HUES64 (cell line): ENCODE measurements around the gene PDGFD.

Source experiments
- H3K27ac ChIP-seq: 2 replicates; pipeline ENCODE4 v1.7.0; 2013; ENCODE audit warnings: low read depth, low read length, inconsistent platforms
- H3K27me3 ChIP-seq: 2 replicates; pipeline ENCODE4 v1.6.1; 2013; ENCODE audit warnings: mild to moderate bottlenecking, low read length; ENCODE audit not compliant: insufficient read depth
- H3K36me3 ChIP-seq: 2 replicates; pipeline ENCODE4 v1.6.1; 2013; ENCODE audit warnings: mild to moderate bottlenecking, low read length; ENCODE audit not compliant: insufficient read depth
- H3K4me1 ChIP-seq: 2 replicates; pipeline ENCODE4 v1.6.1; 2013; ENCODE audit warnings: mild to moderate bottlenecking, low read length, moderate library complexity; ENCODE audit not compliant: insufficient read depth
- H3K4me3 ChIP-seq: 2 replicates; pipeline ENCODE4 v1.5.1; 2013; ENCODE audit warnings: mild to moderate bottlenecking, low read length, moderate library complexity
- H3K9ac ChIP-seq: 2 replicates; pipeline ENCODE4 v1.6.1; 2013; ENCODE audit warnings: mild to moderate bottlenecking, low read depth, low read length
- H3K9me3 ChIP-seq: 2 replicates; pipeline ENCODE4 v1.6.1; 2013; ENCODE audit warnings: low read depth, low read length; ENCODE audit not compliant: insufficient read depth
- WGBS: fragments of 150-250, 120-280 bp; methylation state at CpG from one replicate; pipeline ENCODE4 v1.1.7; 2013; ENCODE audit warnings: missing lambda C conversion rate; 5-methylcytosine and 5-hydroxymethylcytosine counted together

PDGFD gene

GRCh38 chr11:103978616-103979595, 185.0 kb downstream of the PDGFD start:
- Histone ChIP-seq H3K36me3 (no peaks in the 10 kb centered on the region), H3K27me3 (no peaks in the 10 kb centered on the region), H3K4me3 (no peak overlapping the region), H3K27ac (no peak overlapping the region), H3K9ac (no peak overlapping the region), H3K4me1 (no peaks in the 10 kb centered on the region), H3K9me3 (no peaks in the 10 kb centered on the region)
- 81% methylated on average over 5 of the region's 5 CpGs for WGBS

- H3K9me3 ChIP-seq = no peaks in the 10 kb centered on the region
- H3K4me3 ChIP-seq = no peak overlapping the region
- no peak overlapping the region for H3K27ac ChIP-seq
- H3K36me3 ChIP-seq = no peaks in the 10 kb centered on the region
- 84% methylated on average over 4 of the region's 4 CpGs for WGBS
- H3K9ac ChIP-seq = no peak overlapping the region
- H3K4me1 ChIP-seq = no peaks in the 10 kb centered on the region
- no peaks in the 10 kb centered on the region for H3K27me3 ChIP-seq
Observed at GRCh38 chr11:103972013-103972412, 191.9 kb downstream of the PDGFD start.

- Histone ChIP-seq H3K36me3 (no peaks in the 10 kb centered on the region), H3K4me1 (no peaks in the 10 kb centered on the region), H3K27me3 (no peaks in the 10 kb centered on the region), H3K9me3 (no peaks in the 10 kb centered on the region), H3K9ac (no peak overlapping the region), H3K27ac (no peak overlapping the region), H3K4me3 (no peak overlapping the region)
- 93% methylated on average over 1 of the region's 1 CpG for WGBS
Observed at GRCh38 chr11:103970701-103971249, 193.2 kb downstream of the PDGFD start.

GRCh38 chr11:103968685-103969084, 195.3 kb downstream of the PDGFD start:
- Histone ChIP-seq H3K9me3 (no peaks in the 10 kb centered on the region), H3K27ac (no peak overlapping the region), H3K36me3 (no peaks in the 10 kb centered on the region), H3K9ac (no peak overlapping the region), H3K4me3 (no peak overlapping the region), H3K4me1 (no peaks in the 10 kb centered on the region), H3K27me3 (no peaks in the 10 kb centered on the region)
- 95% methylated on average over 3 of the region's 3 CpGs for WGBS

DNA sequence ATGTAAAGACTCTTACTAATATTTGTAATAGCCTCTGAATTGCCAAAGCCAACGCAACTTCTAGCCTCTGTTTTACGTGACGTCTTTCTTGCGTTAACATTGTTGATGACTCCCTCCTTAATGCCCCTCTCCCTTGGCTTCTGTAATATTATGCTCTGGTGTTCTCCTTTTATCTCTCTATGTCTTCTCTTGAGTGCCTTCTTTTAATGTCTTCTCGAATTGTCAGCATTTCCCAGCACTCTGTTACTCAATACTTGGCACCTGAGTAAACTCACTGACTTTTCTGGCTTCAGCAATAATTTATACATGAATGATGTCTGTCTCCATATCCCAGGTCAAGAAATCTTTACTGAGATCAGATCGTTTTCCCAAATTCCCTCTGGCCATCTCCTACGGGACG, 196.0 kb downstream of the PDGFD start:
- Histone ChIP-seq H3K27ac (no peak overlapping the region), H3K27me3 (no peaks in the 10 kb centered on the region), H3K4me3 (no peak overlapping the region), H3K9me3 (no peaks in the 10 kb centered on the region), H3K9ac (no peak overlapping the region), H3K36me3 (no peaks in the 10 kb centered on the region), H3K4me1 (no peaks in the 10 kb centered on the region)
- whole genome bisulfite sequencing = 96% methylated on average over 8 of the region's 8 CpGs

DNA sequence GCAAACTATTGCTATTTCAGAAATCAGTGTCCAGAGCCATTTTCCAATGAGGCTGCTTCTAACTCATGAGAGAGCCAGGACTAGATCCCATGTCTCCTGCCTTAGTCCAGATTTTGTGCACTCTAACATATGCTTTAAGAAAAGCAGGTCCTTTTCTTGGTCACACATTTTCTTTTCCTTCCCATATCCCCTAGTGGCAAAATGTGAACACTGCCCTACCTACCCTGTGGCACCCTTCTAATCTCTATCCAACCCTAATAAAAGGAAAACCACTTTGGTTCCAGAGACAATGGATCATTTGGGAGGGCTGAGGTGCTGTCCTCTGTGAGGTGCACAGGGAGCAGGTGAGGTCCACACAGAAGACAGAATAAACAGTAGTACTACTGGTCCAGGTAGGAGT, 199.6 kb downstream of the PDGFD start:
- H3K4me1 ChIP-seq = no peaks in the 10 kb centered on the region; the same call in 1 of the 2 replicates
- H3K27ac ChIP-seq = no peak overlapping the region
- no peaks in the 10 kb centered on the region for H3K27me3 ChIP-seq
- H3K36me3 ChIP-seq = no peaks in the 10 kb centered on the region
- no peak overlapping the region for H3K9ac ChIP-seq
- H3K9me3 ChIP-seq = no peaks in the 10 kb centered on the region
- no peak overlapping the region for H3K4me3 ChIP-seq

GRCh38 chr11:103963648-103964047, 200.3 kb downstream of the PDGFD start:
- no peak overlapping the region for H3K27ac ChIP-seq
- 88% methylated on average over 1 of the region's 2 CpGs for WGBS
- no peak overlapping the region for H3K4me3 ChIP-seq

GRCh38 chr11:103961010-103961409, 202.9 kb downstream of the PDGFD start:
- Histone ChIP-seq H3K4me3 (no peak overlapping the region), H3K27ac (no peak overlapping the region), H3K9me3 (no peaks in the 10 kb centered on the region; the same call in 1 of the 2 replicates), H3K9ac (no peak overlapping the region), H3K36me3 (no peaks in the 10 kb centered on the region), H3K4me1 (no peaks in the 10 kb centered on the region; the same call in 1 of the 2 replicates), H3K27me3 (no peaks in the 10 kb centered on the region)

More at GRCh38 chr11:103963648-103964047, 200.3 kb downstream of the PDGFD start:
- H3K36me3 ChIP-seq = no peaks in the 10 kb centered on the region
- H3K9me3 ChIP-seq = no peaks in the 10 kb centered on the region
- H3K9ac ChIP-seq = no peak overlapping the region
- H3K4me1 ChIP-seq = no peaks in the 10 kb centered on the region; the same call in 1 of the 2 replicates
- no peaks in the 10 kb centered on the region for H3K27me3 ChIP-seq

- no peak overlapping the region for H3K9ac ChIP-seq
- H3K36me3 ChIP-seq = no peaks in the 10 kb centered on the region
- no peak overlapping the region for H3K4me3 ChIP-seq
- no peaks in the 10 kb centered on the region; the same call in 1 of the 2 replicates for H3K4me1 ChIP-seq
- H3K9me3 ChIP-seq = no peaks in the 10 kb centered on the region; the same call in 1 of the 2 replicates
- H3K27ac ChIP-seq = no peak overlapping the region
- no peaks in the 10 kb centered on the region for H3K27me3 ChIP-seq
- WGBS = 95% methylated on average over 2 of the region's 2 CpGs
Observed at GRCh38 chr11:103960108-103960507, 203.8 kb downstream of the PDGFD start.

DNA sequence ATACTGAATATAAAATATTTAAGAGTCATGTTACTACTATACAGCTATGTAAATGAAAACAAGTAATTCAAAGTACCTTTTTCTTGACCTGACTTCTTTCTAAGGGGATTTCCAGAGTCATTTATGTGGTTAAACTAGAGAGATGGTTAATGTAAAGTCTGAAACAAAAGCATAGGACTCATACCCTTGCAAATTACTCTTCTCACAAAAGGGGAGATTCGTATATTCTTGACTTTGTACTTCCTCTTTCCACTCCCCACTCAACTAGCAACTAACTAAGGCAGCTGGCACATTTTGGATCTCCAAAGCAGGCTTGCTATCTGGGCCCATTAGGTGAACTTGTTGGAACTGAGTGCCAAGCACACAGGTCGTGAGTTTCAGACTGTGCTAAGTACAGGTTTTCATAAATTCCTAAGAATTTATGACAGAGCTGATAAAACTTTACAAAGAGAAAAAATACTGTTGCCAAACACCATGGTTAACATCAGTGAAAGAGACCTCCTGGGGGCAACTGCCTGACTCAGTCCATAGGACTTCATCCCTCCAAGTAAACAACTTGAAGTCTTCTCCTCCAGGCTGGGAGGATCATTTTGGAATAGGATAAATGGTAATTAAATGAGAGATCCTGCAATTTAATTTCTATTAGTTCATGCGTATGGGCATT, 204.5 kb downstream of the PDGFD start:
- Histone ChIP-seq H3K27ac (no peak overlapping the region), H3K27me3 (no peaks in the 10 kb centered on the region), H3K4me1 (no peaks in the 10 kb centered on the region; the same call in 1 of the 2 replicates), H3K4me3 (no peak overlapping the region), H3K9ac (no peak overlapping the region), H3K9me3 (no peaks in the 10 kb centered on the region; the same call in 1 of the 2 replicates), H3K36me3 (no peaks in the 10 kb centered on the region)
- WGBS = 92% methylated on average over 3 of the region's 3 CpGs
